Measurements from ENCODE around the gene HSD11B1.

DNA sequence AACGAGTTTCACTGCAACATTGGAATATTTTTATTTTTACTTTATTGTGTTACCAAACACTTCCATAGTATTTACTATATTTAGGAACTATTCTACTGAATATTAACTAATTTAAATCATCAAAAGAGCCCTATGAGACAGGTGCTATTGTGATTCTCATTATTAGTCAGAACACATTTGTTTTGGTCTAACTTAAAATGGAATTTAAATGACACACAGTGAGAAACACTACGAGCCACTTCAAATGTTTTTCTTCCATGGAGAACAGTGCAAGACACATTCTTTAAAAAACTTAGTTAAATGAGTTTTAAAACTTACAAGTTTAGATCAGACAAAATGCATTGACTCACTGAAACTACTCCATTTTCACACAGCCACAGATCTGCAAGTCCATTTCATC is 44.6 kb downstream of the HSD11B1 start:
- TF ChIP-seq, protein P1, sequence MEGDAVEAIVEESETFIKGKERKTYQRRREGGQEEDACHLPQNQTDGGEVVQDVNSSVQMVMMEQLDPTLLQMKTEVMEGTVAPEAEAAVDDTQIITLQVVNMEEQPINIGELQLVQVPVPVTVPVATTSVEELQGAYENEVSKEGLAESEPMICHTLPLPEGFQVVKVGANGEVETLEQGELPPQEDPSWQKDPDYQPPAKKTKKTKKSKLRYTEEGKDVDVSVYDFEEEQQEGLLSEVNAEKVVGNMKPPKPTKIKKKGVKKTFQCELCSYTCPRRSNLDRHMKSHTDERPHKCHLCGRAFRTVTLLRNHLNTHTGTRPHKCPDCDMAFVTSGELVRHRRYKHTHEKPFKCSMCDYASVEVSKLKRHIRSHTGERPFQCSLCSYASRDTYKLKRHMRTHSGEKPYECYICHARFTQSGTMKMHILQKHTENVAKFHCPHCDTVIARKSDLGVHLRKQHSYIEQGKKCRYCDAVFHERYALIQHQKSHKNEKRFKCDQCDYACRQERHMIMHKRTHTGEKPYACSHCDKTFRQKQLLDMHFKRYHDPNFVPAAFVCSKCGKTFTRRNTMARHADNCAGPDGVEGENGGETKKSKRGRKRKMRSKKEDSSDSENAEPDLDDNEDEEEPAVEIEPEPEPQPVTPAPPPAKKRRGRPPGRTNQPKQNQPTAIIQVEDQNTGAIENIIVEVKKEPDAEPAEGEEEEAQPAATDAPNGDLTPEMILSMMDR (IDR thresholded peaks at IDR 0.05), result no peak
- TF ChIP-seq, protein P2, sequence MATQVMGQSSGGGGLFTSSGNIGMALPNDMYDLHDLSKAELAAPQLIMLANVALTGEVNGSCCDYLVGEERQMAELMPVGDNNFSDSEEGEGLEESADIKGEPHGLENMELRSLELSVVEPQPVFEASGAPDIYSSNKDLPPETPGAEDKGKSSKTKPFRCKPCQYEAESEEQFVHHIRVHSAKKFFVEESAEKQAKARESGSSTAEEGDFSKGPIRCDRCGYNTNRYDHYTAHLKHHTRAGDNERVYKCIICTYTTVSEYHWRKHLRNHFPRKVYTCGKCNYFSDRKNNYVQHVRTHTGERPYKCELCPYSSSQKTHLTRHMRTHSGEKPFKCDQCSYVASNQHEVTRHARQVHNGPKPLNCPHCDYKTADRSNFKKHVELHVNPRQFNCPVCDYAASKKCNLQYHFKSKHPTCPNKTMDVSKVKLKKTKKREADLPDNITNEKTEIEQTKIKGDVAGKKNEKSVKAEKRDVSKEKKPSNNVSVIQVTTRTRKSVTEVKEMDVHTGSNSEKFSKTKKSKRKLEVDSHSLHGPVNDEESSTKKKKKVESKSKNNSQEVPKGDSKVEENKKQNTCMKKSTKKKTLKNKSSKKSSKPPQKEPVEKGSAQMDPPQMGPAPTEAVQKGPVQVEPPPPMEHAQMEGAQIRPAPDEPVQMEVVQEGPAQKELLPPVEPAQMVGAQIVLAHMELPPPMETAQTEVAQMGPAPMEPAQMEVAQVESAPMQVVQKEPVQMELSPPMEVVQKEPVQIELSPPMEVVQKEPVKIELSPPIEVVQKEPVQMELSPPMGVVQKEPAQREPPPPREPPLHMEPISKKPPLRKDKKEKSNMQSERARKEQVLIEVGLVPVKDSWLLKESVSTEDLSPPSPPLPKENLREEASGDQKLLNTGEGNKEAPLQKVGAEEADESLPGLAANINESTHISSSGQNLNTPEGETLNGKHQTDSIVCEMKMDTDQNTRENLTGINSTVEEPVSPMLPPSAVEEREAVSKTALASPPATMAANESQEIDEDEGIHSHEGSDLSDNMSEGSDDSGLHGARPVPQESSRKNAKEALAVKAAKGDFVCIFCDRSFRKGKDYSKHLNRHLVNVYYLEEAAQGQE (IDR thresholded peaks at IDR 0.05; ENCODE audit: insufficient read depth in 1 of 2, low read depth in 2 of 2, low read length in 1 of 2), result no peak
- TF ChIP-seq POLR2AphosphoS5 (IDR thresholded peaks at IDR 0.05; ENCODE audit: low read depth, low read length) (no peak), TCF7L2 (IDR thresholded peaks at IDR 0.05; ENCODE audit: low read depth, low read length) (no peak)
